GM19240 (cell line): ENCODE measurements around the gene DESI1.
"Not testable (repeated sequence)": the region's sequence is repeated elsewhere in the genome, so short reads cannot be mapped to it uniquely, and the experiment has no call there.

Experiments
- DNase-seq: peaks from one replicate; pipeline ENCODE4 v3.0.0; 2011; ENCODE audit warnings: low spot score; ENCODE audit not compliant: insufficient read length

The DESI1 gene

DNA sequence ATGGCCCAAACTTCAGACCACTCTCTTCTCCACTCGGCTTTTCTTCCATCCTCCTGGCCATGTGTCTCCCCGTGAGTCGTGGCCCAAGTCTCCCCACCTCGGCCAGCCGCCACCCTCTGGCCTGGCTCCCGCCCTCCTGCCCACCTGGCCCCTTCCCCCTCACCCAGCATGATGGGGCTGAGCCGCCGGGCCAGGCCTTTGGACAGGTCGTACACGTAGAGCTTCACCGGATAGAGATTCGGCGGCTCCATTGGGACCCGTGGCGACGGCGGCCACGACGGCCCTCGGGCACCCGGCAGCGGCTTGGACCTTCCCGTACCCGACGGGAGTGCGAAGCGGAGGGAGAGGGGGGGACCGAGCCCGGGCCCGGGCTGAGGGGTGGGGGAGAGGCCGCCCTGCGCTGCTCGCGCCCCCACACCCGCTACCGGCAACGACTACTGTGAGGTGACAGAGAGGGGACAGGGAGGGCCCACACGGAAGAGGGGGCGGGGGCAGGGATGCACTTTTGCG is at the start of gene DESI1:
Gene DESI1 (minus strand): TSS at position 455 of the 510 bp plus-strand sequence. CDS start 204 bp downstream, at position 251.
- no peak for DNase-seq

DNA sequence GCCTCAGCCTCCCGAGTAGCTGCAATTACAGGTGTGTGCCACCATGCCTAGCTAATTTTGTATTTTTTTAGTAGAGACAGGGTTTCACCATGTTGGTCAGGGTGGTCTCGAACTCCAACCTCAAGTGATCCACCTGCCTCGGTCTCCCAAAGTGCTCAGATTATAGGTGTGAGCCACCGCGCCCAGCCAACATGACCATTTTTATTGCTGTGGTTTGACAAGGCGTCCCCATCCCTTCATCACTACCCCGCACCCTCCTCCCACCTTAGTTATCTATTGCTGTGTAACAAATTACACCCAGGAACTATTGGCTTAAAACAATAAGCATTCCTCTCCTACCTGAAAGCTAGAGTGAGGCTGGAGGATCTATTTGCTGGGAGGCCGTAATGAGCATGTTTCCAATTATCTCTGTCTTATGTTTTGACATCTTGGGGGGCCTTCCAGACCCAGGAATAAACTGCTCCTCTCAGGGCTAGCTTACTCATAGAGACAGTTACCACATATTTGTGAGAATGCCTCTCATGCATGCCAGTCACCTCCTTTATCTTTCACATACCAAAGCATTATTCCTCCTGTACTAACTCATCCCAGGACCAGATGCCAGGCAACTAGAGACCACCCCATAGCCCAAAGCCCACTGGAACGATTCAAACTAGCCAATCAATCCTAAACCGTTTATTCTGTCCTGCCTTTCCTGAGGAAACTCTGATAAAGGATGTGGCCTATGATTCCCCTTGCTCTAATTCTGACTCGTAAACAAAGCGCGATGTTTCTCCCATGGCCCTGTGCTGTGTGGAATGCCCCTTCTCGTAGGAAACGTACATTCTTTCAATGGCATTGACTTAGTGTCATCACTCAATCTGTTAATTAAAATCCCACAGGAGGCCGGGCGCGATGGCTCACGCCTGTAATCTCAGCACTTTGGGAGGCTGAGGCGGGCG is 48.4 kb upstream of the DESI1 start:
- DNase-seq, result no peak

DNA sequence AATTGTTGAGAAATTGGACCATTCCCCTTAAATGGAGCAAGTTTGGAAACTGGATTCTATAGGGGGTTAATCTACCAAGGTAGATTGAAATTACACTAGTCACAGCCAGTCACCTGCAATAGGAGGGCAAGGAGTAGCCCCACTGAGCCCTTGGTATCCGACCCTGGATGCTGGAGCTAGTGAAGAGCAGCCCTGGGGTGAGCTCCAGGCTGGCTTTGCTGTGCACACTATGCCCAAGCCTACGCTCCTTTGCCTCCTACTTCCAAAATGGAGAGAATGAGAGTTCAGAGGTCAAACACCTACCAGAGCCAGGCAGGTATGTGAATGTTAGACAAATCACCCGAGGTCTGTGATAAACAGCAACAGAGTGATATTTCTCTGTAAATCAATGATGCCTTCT is 44.1 kb upstream of the DESI1 start:
- no peak for DNase-seq

DNA sequence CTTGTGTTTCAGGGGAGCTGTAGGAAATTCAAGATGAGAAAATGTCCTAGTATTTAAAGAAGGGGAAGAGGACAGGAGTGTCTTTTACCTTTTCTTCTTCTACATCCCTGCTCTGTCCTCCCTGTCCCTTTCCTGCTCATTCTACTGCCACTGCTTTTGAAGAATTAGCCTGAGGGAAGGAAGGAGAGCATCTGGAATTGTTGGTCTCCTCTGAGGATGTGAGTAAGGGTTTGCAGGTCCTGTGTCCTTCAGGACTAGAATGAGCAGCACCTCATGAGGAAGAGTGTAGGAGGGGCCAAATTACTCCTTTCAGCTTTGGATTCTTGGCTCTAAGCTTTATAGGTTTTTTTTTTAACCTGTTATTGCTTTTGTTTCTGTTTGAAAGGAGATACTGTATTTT is 43.6 kb upstream of the DESI1 start:
- no peak for DNase-seq

DNA sequence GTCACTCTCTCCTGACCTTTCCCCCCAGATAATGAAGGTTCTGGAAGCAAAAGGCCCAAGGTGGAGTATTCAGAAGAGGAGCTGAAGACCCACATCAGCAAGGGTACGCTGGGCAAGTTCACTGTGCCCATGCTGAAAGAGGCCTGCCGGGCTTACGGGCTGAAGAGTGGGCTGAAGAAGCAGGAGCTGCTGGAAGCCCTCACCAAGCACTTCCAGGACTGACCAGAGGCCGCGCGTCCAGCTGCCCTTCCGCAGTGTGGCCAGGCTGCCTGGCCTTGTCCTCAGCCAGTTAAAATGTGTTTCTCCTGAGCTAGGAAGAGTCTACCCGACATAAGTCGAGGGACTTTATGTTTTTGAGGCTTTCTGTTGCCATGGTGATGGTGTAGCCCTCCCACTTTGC is 42.8 kb upstream of the DESI1 start:
- DNase-seq, result not testable (repeated sequence)

DNA sequence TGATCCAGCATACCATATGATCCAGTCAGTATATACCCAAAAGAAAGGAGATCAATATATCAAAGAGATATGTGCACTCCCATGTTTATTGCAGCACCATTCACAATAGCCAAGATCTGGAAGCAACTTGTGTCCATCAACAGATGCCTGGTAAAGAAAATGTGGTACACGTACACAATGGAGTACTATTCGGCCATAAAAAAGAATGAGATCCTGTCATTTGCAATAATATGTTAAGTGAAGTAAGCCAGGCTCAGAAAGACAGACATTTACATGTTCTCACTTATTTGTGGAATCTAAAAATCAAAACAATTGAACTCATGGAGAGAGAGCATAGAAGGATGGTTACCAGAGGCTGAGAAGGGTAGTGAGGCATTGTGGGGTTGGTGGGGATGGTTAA is 40.9 kb upstream of the DESI1 start:
- no peak for DNase-seq

DNA sequence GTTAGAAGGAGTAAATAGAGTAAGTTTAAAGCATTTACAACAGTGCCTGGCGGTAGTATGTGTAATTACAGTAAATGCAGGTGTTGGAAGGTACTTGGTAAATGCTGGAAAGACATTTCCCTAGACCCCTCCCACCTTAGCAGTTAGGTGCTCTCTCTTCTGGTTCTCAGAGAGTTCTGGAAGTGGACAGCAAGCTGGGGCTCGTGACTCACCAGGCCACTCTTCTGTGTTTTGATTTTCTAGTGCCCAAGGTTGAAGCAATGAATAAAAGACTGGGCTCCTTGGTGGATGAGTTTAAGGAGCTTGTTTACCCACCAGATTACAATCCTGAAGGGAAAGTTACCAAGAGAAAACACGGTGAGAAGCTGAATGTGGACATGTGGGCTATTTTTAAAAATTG is 40.2 kb upstream of the DESI1 start:
- DNase-seq, result no peak

DNA sequence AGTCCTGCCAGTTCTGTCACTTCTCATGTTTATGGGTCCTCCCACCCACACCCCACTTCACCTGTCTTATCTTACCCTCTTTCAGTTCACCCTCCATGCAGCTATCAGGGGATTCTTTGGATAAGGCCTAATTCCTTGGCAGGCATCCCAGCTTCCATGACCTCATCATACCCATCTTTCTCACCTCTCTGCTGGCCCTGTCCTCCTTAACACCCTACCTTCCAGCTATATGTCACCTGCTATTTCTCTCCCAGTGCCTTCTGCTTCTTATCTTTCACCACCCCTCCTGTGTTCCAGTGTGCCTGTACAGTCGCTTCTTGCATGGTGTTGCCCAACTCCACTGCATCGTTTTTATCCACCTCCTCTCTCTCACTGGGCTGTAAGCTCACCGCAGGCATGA is 39.6 kb upstream of the DESI1 start:
- no peak for DNase-seq

DNA sequence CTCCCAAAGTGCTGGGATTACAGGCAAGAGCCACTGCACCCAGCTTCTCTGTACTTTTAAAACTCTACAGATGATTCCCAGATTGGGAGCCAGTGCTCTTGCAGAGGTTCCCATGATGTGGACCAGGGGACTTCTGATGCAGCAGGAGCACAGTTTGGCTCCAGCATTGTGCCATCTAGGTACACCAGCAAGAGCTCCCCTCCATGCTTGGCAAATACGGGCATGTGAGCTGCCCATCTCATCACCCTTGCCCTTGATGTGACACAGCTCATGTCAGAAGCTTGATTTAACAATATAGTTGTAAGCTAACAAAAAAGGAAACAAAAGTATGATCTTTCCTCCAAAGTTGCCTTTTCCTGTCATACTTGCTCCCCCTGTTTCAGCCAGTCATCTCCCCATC is 39.1 kb upstream of the DESI1 start:
- DNase-seq, result no peak

DNA sequence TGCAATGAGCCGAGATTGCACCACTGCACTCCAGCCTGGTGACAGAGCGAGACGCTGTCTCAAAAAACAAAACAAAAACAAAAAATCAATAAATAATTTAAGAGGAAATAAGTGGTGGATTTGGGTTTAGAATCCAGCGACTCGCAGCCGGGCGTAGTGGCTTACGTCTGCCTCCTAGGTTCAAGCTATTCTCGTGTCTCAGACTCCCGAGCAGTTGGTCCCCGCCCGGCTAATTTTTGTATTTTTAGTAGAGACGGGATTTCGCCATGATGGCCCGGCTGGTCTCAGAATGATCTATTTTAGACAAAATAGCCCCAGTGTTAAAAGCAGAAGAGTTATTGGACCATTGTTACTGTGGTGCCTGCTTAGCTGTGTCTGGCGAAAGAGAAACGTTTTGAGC is 38.0 kb upstream of the DESI1 start:
- DNase-seq, result no peak

DNA sequence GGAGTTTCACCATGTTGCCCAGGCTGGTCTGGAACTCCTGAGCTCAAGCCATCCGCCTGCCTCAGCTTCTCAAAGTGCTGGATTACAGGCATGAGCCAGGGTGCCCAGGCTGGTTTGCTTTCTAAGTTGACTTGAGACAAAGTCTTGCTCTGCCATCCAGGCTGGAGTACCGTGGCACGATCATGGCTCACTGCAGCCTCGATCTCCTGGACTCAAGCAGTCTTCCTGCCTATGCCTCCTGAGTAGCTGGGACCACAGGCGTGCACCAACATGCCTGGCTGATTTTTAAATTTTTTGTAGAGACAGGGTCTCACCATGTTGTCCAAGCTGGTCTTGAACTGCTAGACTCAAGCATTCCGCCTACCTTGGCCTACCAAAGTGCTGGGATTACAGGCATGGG is 36.9 kb upstream of the DESI1 start:
- DNase-seq, result no peak

DNA sequence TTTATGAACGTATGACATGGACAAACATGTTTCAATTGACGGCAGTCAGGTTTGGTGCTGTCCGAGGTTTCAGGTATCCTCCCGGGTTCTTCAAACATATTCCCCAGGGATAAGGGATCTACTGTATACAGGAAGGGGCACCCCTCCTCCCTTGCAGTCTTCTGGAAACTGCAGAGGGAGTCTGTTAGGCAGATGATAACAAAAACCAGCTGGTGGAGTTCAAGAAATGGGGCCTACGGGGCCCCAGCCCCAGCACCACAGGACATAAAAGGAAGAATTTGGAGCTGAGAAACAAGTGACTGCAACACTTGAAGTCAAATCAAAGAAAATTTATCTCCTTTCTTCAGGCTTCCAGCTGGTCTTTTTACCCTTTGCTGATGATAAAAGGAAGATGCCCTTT is 35.7 kb upstream of the DESI1 start:
- no peak for DNase-seq

DNA sequence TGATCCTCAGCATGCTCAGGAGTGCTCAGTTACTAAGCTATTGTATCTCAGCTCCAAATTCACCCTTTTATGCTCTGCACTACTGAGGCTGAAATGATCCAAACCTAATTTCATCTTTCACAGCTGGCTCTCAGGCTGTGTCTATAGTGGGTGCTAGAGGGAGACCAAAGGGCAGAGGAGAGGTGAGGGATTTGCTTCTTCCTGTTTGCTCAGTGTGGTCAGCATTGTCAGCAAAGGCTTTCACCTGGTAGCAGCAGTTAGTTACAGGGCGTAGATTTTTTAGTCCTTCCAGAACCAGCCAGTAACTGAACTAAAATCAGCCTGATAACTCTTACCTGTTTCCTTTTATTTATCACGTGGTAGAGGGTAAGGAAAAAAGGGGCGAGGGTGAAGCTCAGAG is 33.5 kb upstream of the DESI1 start:
- no peak for DNase-seq

DNA sequence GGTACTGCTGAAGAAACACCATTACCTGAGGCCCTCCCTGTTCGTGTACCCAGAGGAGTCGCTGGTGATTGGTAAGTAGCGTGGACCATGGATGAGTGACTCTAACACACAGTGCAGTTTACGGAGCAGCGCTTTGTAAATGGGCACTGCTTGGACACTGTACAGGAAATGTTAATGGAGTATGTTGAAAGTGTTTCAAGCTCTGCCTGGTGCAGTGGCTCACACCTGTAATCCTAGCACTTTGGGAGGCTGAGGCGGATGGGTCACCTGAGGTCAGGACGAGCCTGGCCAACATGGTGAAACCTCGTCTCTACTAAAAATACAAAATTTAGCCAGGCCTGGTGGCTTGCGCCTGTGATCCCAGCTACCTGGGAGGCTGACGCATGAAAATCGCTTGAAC is 30.0 kb upstream of the DESI1 start:
- DNase-seq, result no peak

DNA sequence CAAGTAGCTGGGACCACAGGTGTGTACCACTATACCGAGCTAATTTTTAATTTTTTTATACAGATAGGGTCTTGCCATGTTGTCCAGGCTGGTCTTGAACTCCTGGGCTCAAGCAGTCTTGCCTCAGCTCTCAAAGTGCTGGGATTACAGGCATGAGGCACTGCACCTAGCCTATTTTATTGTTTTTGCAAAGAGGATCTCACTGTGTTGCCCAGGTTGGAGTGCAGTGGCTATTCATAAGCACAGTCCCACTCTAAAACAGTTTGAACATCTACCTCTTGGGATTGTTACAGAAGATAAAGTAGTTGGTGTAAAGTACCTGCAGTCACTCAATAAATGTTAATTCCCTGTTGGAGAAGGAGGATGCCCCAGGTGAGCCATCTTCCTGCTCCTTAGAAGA is 29.4 kb upstream of the DESI1 start:
- DNase-seq, result no peak

DNA sequence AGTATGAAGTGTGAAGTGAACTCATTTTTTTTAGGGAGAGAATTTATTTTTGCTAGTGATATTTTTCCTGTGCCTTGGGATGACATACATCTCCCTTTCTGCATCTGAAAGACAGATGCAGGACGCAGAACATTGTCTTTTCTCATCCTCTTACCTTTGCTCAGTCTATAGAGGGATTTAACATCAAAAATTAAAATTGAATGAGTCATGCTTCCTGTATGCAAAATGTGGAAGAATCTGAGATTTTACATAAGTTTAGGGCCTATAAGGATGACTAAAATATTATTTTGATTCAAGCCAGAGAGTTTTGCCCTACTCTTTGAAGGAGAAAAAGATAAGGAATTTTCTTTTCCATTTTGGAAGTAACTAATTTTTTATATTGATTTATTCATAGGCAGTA is 27.6 kb upstream of the DESI1 start:
- no peak for DNase-seq

DNA sequence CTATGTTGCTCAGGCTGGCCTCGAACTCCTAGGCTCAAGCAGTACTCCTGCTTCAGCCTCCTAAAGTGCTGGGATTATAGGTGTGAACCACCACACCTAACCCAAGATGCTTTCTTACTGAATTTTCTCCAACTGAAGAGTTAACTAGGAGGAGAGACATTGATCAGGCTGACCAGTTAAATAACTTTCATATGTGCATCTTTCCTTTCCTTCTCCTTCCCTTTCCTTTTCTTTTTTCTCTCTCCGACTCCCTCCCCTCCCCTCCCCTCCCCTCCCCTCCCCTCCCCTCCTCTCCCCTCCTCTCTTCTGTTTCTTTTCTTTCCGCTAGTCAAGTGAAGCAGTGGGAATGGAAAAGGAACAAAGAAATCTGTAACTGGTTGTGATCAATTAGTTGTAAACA is 26.9 kb upstream of the DESI1 start:
- DNase-seq, result no peak

DNA sequence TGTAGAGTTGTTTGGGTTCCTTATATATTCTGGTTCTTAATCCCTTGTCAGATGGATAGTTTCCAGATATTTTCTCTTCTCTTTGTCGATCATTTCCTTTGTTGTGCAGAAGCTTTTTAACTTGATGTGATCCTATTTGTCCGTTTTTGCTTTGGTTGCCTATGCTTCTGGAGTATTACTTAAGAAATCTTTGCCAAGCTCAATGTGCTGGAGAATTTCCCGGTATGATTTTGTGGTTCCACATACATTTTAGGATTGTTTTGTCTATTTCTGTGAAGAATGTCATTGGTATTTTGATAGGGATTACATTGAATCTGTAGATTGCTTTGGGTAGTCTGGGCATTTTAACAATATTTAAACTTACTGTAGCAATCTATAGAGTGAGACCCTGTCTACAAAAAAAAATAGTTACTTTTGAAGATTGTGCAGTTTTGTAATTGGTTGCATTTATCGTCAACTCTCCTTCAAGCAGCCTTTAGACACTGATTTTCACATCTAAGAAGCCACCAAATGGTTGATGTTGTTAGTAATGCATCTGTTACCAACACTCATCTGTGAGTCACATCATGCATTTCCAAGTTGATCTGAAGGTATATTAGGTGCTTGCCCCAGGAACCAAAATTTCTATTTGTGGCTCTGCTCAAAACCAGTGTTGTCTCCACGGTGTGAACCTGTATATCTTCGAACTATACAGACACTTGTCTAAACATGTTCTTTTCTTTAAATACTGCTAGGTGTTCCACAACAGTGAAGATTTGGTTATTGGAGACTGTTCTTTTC is 21.7 kb upstream of the DESI1 start:
- no peak for DNase-seq

DNA sequence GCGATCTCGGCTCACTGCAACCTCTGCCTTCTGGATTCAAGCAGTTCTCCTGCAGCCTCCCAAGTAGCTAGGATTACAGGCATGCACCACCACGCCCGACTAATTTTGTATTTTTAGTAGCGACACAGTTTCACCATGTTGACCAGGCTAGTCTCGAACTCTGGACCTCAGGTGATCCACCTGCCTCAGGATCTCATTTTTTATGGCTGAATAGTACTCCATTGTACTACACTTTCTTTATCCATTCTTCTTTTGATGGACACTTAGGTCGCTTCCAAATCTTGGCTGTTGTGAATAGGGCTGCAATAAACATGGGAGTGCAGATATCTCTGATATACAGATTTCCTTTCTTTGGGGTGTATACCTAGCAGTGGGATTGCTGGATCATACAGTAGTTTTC is 21.0 kb upstream of the DESI1 start:
- DNase-seq, result no peak

DNA sequence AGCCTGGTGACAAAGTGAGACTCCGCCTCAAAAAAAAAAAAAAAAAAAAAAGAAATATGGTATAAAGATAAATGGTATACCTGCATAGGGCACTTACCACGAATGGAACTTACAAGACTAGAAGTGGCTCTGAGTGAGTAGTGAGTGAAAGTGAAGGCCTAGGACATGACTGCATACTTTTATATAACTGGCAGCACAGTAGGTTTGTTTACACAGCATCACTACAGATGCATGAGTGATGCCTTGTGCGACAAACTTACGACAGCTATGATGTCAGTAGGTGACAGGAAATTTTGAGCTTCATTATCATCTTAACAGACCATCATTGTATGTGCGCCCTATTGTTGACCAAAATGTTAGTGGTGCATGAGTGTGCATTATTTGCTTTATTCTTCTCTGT is 17.9 kb upstream of the DESI1 start:
- DNase-seq, result no peak

DNA sequence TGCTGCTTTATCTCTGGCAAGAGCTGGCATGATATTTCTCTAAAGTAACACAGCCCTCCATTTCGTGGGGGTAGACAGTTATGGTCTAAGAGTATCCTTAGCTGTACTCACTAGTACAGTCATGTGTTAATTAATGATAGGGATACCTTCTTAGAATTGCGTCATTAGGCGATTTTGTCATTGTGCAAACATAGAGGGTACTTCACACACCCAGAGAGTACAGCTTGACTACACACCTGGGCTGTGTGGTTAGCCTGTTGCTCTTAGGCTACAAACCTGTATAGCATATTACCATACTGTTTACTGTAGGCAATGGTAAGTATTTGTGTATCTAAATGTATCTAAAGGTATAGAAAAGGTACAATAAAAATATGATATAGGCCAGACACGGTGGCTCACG is 17.3 kb upstream of the DESI1 start:
- no peak for DNase-seq

DNA sequence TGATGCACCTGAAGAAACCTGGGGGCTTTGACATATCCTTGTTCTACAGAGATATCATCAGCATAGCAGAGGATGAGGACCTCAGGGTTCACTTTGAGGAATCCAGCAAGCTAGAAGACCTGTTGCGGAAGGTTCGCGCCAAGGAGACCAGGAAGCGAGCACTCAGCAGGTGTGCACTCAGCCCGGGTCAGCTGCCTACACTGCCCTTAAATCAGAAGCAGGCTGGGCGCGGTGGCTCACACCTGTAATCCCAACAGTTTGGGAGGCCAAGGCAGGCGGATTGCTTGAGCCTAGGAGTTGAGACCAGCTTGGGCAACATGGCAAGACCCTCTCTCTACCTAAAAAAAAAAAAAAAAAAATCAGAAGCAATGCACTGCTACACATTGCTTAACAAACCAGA is 16.8 kb upstream of the DESI1 start:
- DNase-seq, result not testable (repeated sequence)
